ENCODE data around the gene SYPL1.

The SYPL1 gene

DNA sequence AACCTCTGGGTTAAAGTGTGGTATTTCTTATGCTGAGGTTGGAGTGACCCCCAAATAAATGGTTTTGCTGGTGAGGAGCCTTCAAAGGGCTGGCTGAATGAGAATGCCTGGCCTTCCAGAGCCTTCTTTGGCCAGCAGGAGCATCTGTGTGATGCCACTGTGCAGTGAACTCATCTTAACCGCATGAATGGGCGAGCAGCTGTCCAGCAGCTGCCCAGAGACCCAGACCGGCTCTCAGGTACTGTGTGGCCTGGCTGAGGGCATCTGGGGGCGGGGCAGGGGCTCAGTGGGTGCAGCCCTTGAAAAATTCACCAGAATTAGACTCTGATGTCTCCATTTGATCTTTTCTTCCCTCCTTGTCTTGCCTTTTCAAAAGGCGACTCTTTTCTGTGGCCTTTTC lies 59.0 kb downstream of the SYPL1 start:
- no peaks in the 10 kb centered on the region for H3K36me3 ChIP-seq (ENCODE audit: control insufficient read depth, insufficient read depth, low read length)
- 87 to 90% methylated on average over 5 of the region's 5 CpGs for WGBS, 2 experiments
- no peaks in the 10 kb centered on the region for H3K27me3 ChIP-seq (ENCODE audit: control insufficient read depth, insufficient read depth, low read length, poor library complexity, severe bottlenecking)
- no peak overlapping the region for H3K4me3 ChIP-seq (ENCODE audit: insufficient read depth, low read depth, low read length)
- H3K27ac ChIP-seq (ENCODE audit: insufficient read depth, low read depth, low read length, poor library complexity, severe bottlenecking), result no peak overlapping the region
- no peaks in the 10 kb centered on the region for H3K4me1 ChIP-seq (ENCODE audit: control insufficient read depth, insufficient read depth, low read length)
- peaks cover 2% of the 10 kb centered on the region for H3K9me3 ChIP-seq (ENCODE audit: control insufficient read depth, low read length)

DNA sequence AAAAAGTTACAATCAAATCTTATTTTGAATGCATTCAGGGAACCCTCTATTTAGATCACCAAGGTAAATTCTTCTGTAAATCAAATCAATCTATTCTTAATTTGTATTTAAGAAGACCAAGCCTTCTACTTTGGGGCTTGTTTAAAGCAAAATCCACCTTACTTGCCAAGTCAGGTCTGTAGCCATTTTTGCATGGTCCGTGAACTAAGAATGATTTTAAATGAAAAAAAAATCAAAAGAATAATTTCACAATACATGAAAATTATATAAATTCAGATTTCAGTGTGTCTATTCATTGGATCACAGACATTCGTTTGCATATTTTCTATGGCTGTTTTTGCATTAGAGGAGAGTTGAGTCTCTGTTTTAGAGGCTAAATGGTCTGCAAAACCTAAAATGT lies 59.4 kb downstream of the SYPL1 start:
- 67 to 91% methylated on average over 1 of the region's 2 CpGs for WGBS, 2 experiments
- Histone ChIP-seq H3K4me3 (ENCODE audit: insufficient read depth, low read depth, low read length) (no peak overlapping the region), H3K27ac (ENCODE audit: insufficient read depth, low read depth, low read length, poor library complexity, severe bottlenecking) (no peak overlapping the region), H3K9me3 (ENCODE audit: control insufficient read depth, low read length) (peaks cover 2% of the 10 kb centered on the region), H3K36me3 (ENCODE audit: control insufficient read depth, insufficient read depth, low read length) (no peaks in the 10 kb centered on the region), H3K27me3 (ENCODE audit: control insufficient read depth, insufficient read depth, low read length, poor library complexity, severe bottlenecking) (no peaks in the 10 kb centered on the region), H3K4me1 (ENCODE audit: control insufficient read depth, insufficient read depth, low read length) (no peaks in the 10 kb centered on the region)

DNA sequence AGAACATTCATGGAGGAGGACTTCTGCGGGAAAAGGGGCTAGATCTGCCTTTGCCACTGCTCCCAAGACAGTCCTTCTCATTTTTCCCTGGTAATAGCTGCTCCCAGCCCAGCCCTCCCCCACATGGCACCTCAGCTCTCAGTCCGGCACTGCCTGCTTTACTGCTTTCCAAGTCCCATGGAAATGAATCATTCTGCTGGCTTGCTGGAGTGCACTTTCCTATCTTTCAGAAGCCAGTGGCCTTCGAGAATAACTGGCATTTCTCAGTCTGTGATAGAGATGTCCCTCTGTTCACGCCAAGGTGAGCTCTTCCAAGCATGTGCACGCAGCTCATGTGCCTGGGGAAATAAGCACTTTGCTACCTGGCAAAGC lies 61.4 kb downstream of the SYPL1 start:
- H3K4me3 ChIP-seq (ENCODE audit: insufficient read depth, low read depth, low read length), result no peak overlapping the region
- H3K27ac ChIP-seq (ENCODE audit: insufficient read depth, low read depth, low read length, poor library complexity, severe bottlenecking), result no peak overlapping the region
- peaks cover 2% of the 10 kb centered on the region for H3K9me3 ChIP-seq (ENCODE audit: control insufficient read depth, low read length)
- no peaks in the 10 kb centered on the region for H3K27me3 ChIP-seq (ENCODE audit: control insufficient read depth, insufficient read depth, low read length, poor library complexity, severe bottlenecking)
- 93 to 96% methylated on average over 5 of the region's 5 CpGs for WGBS, 2 experiments
- no peaks in the 10 kb centered on the region for H3K36me3 ChIP-seq (ENCODE audit: control insufficient read depth, insufficient read depth, low read length)
- H3K4me1 ChIP-seq (ENCODE audit: control insufficient read depth, insufficient read depth, low read length), result no peaks in the 10 kb centered on the region

DNA sequence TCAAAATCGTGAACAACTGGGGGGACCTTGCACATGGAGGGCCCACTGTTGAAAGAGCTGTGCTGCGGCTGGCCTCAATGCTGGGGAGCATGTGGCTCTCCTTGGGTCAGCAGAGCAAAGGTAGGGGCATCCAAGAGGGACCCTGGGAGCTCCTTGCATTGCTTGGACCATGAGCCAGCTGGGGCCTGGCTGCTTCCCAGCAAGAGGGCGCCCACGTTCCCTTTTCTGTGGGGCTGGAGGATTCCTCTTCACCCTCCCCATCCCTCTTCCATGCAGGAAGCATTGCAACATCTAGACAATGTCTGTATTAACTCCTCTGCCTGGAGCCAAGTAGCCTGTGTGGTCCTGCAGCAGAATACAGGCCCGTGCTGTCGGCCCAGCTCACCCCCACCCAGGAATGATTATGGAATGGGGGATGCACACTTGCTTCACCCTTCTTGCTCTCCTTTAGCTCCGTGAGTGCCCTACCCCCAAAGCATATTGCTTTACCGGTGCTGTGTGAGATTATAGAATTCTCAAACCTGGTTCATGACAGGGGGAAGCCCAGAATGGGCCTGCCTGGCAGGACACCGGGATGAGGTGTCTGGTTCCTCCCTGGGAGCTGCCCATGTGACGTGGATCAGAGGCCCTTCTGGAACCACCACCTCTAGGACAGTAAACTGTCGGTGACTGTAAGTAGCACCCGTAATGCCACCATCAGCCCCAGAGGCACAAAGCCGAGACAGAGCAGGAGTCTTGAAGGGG lies 61.9 kb downstream of the SYPL1 start:
- H3K36me3 ChIP-seq (ENCODE audit: control insufficient read depth, insufficient read depth, low read length), result no peaks in the 10 kb centered on the region
- WGBS, 2 experiments, result 89 to 93% methylated on average over 13 of the region's 13 CpGs
- no peak overlapping the region for H3K27ac ChIP-seq (ENCODE audit: insufficient read depth, low read depth, low read length, poor library complexity, severe bottlenecking)
- no peaks in the 10 kb centered on the region for H3K4me1 ChIP-seq (ENCODE audit: control insufficient read depth, insufficient read depth, low read length)
- H3K27me3 ChIP-seq (ENCODE audit: control insufficient read depth, insufficient read depth, low read length, poor library complexity, severe bottlenecking), result no peaks in the 10 kb centered on the region
- H3K9me3 ChIP-seq (ENCODE audit: control insufficient read depth, low read length), result peaks cover 2% of the 10 kb centered on the region
- H3K4me3 ChIP-seq (ENCODE audit: insufficient read depth, low read depth, low read length), result no peak overlapping the region

DNA sequence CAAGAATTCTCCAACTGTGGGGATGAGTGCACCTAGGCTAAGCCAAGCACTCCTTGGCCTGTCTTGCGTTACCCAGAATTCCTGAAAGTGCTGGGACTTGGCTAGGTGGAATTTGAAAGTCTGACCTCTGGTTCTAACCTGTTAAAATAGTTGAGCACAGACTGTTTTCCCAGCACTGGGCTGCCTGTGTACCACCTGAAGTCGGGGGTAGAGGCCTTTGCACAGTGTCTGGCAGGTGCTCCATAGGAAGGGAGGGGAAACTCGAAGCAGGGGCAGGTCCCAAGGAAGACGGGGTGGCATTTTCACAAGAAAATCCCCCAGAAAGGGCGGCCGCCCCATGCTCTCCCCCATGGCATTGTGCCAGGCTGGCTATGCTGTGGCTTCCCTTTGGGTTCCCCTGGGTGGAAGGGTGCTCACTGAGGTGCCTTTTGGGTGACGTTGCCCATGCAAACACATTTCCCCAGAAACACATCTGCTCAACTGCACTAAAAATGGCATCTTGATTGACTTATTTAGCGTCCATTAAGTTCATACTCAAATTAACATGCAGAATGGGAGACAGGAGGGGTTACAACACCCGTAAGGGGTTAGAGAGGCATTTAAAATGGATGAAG lies 62.9 kb downstream of the SYPL1 start:
- Histone ChIP-seq H3K9me3 (ENCODE audit: control insufficient read depth, low read length) (peaks cover 2% of the 10 kb centered on the region), H3K36me3 (ENCODE audit: control insufficient read depth, insufficient read depth, low read length) (no peaks in the 10 kb centered on the region), H3K4me1 (ENCODE audit: control insufficient read depth, insufficient read depth, low read length) (no peaks in the 10 kb centered on the region), H3K4me3 (ENCODE audit: insufficient read depth, low read depth, low read length) (no peak overlapping the region), H3K27me3 (ENCODE audit: control insufficient read depth, insufficient read depth, low read length, poor library complexity, severe bottlenecking) (no peaks in the 10 kb centered on the region), H3K27ac (ENCODE audit: insufficient read depth, low read depth, low read length, poor library complexity, severe bottlenecking) (no peak overlapping the region)
- WGBS, 2 experiments, result 92 to 94% methylated on average over 7 to 9 of the region's 9 CpGs

DNA sequence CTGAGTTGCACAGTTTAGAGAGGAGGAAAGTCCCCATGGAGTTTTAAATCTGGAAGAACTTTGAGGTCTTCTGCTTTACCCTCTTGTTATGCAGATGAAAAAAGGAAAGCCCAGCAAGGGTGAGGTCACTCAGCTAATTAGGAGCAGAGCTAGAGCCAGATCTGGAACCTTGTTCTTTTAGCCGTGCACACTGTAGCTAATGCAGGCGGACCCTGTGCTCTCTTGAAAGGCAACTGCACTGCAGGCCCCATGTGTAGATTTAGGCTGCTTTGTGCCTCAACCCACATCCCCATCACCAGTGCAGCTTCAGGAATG lies 63.4 kb downstream of the SYPL1 start:
- WGBS, 2 experiments, result 85 to 93% methylated on average over 2 of the region's 2 CpGs
- H3K27ac ChIP-seq (ENCODE audit: insufficient read depth, low read depth, low read length, poor library complexity, severe bottlenecking), result no peak overlapping the region
- no peak overlapping the region for H3K4me3 ChIP-seq (ENCODE audit: insufficient read depth, low read depth, low read length)
- H3K27me3 ChIP-seq (ENCODE audit: control insufficient read depth, insufficient read depth, low read length, poor library complexity, severe bottlenecking), result no peaks in the 10 kb centered on the region
- H3K9me3 ChIP-seq (ENCODE audit: control insufficient read depth, low read length), result peaks cover 2% of the 10 kb centered on the region
- H3K36me3 ChIP-seq (ENCODE audit: control insufficient read depth, insufficient read depth, low read length), result no peaks in the 10 kb centered on the region
- no peaks in the 10 kb centered on the region for H3K4me1 ChIP-seq (ENCODE audit: control insufficient read depth, insufficient read depth, low read length)

DNA sequence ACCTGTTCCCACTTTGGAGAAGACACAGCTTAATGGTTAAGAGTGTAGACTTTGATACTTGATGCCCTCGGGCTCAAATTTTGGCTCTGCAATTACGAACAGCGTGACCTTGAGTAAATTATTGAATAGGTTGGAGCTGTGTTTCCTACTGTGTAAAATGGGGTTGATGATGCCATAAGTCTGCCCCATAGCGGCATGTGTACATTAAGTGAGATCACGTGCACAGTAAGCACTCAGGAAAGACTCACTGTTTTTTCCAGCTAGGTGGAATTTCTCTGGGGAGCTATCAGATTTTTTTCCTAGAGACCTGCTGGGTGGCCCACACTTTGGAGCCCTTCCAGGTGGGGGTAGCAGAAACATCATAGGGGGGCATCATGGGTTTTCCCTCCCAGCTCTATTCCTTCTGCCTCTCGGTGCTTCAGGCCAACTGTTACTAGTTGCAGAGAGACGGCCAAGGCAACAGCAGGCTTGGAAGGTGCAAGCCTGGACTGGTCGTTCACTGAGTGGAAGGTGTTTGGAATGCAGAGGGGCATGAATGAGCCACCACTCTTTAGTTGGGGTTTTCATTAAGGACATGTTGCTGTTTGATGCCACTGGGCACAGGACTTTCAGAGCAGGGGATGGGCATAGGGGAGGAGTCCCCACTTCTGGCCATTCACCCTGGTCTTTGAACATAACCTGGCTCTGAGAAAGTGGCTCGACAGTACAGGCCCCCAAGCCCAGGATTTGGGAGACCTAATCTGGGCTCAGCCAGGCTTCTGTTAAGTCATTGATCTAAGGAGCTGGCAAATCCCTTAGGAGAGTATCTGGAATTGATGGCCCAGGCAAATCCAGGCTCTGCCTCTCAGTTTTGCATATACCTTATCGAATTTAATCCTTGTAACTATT lies 64.0 kb downstream of the SYPL1 start:
- 93 to 96% methylated on average over 10 of the region's 10 CpGs for WGBS, 2 experiments
- Histone ChIP-seq H3K27me3 (ENCODE audit: control insufficient read depth, insufficient read depth, low read length, poor library complexity, severe bottlenecking) (no peaks in the 10 kb centered on the region), H3K36me3 (ENCODE audit: control insufficient read depth, insufficient read depth, low read length) (no peaks in the 10 kb centered on the region), H3K9me3 (ENCODE audit: control insufficient read depth, low read length) (peaks cover 2% of the 10 kb centered on the region), H3K4me3 (ENCODE audit: insufficient read depth, low read depth, low read length) (no peak overlapping the region), H3K27ac (ENCODE audit: insufficient read depth, low read depth, low read length, poor library complexity, severe bottlenecking) (no peak overlapping the region), H3K4me1 (ENCODE audit: control insufficient read depth, insufficient read depth, low read length) (no peaks in the 10 kb centered on the region)

DNA sequence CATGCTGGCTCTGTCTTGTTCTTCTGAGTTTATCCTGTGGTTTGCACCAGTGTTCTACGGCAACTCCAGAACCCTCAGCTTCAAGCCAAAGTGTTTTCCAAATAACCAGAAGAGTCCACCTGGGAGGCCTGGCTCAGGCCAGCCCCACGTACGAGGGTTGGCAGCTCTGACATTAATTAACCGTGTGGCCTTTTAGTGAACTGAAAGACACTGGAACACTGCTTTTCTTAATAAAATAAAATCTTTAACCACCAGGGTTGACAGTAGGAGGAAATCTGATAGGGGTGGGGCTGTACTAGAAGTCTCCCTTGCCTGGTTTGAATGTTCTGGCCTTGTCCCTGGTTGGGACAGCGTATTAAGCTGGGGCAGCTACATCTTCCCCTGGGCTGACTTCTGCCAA lies 64.9 kb downstream of the SYPL1 start:
- H3K27me3 ChIP-seq (ENCODE audit: control insufficient read depth, insufficient read depth, low read length, poor library complexity, severe bottlenecking), result no peaks in the 10 kb centered on the region
- 84 to 93% methylated on average over 5 of the region's 5 CpGs for WGBS, 2 experiments
- no peaks in the 10 kb centered on the region for H3K36me3 ChIP-seq (ENCODE audit: control insufficient read depth, insufficient read depth, low read length)

DNA sequence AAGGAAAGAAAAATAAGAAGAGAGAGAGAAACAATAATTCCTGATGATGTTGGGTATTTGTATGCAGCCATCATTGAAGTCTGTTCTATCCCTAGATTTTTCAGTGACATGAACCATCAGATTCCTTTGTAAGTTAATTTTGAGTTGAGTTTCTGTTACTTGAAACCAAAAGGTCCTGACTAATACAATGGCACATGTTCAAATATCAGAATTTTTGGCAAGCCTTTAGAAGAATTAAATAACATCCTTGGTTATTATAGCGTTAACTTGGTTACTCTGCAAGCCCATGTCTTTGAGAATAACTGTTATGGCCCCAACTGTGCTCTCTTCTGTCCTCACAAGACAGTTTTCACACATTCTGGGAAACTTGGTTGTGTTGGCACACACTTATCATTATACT lies 66.5 kb downstream of the SYPL1 start:
- H3K27ac ChIP-seq (ENCODE audit: insufficient read depth, low read depth, low read length, poor library complexity, severe bottlenecking), result no peak overlapping the region
- 98 to 100% methylated on average over 1 of the region's 1 CpG for WGBS, 2 experiments
- no peaks in the 10 kb centered on the region for H3K9me3 ChIP-seq (ENCODE audit: control insufficient read depth, low read length)
- no peaks in the 10 kb centered on the region for H3K27me3 ChIP-seq (ENCODE audit: control insufficient read depth, insufficient read depth, low read length, poor library complexity, severe bottlenecking)
- no peaks in the 10 kb centered on the region for H3K4me1 ChIP-seq (ENCODE audit: control insufficient read depth, insufficient read depth, low read length)
- no peaks in the 10 kb centered on the region for H3K36me3 ChIP-seq (ENCODE audit: control insufficient read depth, insufficient read depth, low read length)
- no peak overlapping the region for H3K4me3 ChIP-seq (ENCODE audit: insufficient read depth, low read depth, low read length)

More for the DNA sequence above, 64.9 kb downstream of the SYPL1 start:
- Histone ChIP-seq H3K9me3 (ENCODE audit: control insufficient read depth, low read length) (peaks cover 2% of the 10 kb centered on the region), H3K27ac (ENCODE audit: insufficient read depth, low read depth, low read length, poor library complexity, severe bottlenecking) (no peak overlapping the region), H3K4me1 (ENCODE audit: control insufficient read depth, insufficient read depth, low read length) (no peaks in the 10 kb centered on the region), H3K4me3 (ENCODE audit: insufficient read depth, low read depth, low read length) (no peak overlapping the region)

DNA sequence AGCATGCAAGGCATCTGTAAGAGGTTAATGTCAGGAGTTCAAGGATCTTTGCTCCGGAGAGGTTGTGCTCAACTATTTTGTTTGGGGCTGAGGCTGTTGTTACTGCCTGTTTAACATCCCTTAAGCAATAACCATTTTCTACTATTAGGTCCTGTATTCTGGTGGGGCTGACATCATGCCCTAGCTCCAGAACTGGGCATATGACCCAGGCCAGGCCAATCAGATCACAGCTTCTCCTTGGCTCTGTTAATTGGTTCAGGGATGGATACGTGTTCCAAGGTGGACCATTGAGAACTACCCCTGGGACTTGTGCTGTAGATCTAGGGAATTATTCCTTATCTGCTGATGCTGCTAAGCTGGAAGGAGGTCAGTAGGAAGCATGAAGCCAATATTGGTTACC lies 67.0 kb downstream of the SYPL1 start:
- H3K9me3 ChIP-seq (ENCODE audit: control insufficient read depth, low read length), result no peaks in the 10 kb centered on the region
- H3K4me3 ChIP-seq (ENCODE audit: insufficient read depth, low read depth, low read length), result no peak overlapping the region
- no peaks in the 10 kb centered on the region for H3K4me1 ChIP-seq (ENCODE audit: control insufficient read depth, insufficient read depth, low read length)
- no peak overlapping the region for H3K27ac ChIP-seq (ENCODE audit: insufficient read depth, low read depth, low read length, poor library complexity, severe bottlenecking)
- no peaks in the 10 kb centered on the region for H3K36me3 ChIP-seq (ENCODE audit: control insufficient read depth, insufficient read depth, low read length)
- H3K27me3 ChIP-seq (ENCODE audit: control insufficient read depth, insufficient read depth, low read length, poor library complexity, severe bottlenecking), result no peaks in the 10 kb centered on the region
- WGBS, 2 experiments, result 79 to 90% methylated on average over 2 of the region's 2 CpGs
